Mesothelial cell of epicardium (in vitro differentiated cells): ENCODE measurements around the gene GRP. TPM values are rescaled to one million over a fixed set of nuclear protein-coding genes. Genes with fewer than 3 reads are reported as not detected.

Experiments used
- DNase-seq, 2 experiments: peaks; one replicate each; pipeline ENCODE4 v3.0.0; 2021; ENCODE audit warnings: low spot score in 2 of 2; ENCODE audit not compliant: unreplicated experiment in 2 of 2
- H3K27ac Mint-ChIP-seq: 2 replicates; pipeline ENCODE4 v1.8.0; 2021; ENCODE audit warnings: mixed read lengths
- H3K27me3 Mint-ChIP-seq: 2 replicates; pipeline ENCODE4 v1.8.0; 2021; ENCODE audit warnings: low read depth, mixed read lengths
- H3K36me3 Mint-ChIP-seq: 2 replicates; pipeline ENCODE4 v1.8.0; 2021; ENCODE audit warnings: mixed read lengths
- H3K4me1 Mint-ChIP-seq: 2 replicates; pipeline ENCODE4 v1.8.0; 2021; ENCODE audit warnings: mixed read lengths
- H3K4me3 Mint-ChIP-seq: 2 replicates; pipeline ENCODE4 v1.8.0; 2021; ENCODE audit warnings: mild to moderate bottlenecking, moderate library complexity, mixed read lengths
- H3K9me3 Mint-ChIP-seq: 2 replicates; pipeline ENCODE4 v1.8.0; 2021; ENCODE audit warnings: mixed read lengths
- total RNA-seq: library from RNA; stranded (reverse); gene quantifications from 3 replicates; pipeline ENCODE4 v1.2.1, GENCODE V29; 2021
- TF ChIP-seq, protein P1 (sequence below): fragments of 200-600 bp; sonication (generic); IDR thresholded peaks from one replicate; pipeline ENCODE4 v1.5.0; 2021; ENCODE audit warnings: antibody characterized with exemption; ENCODE audit not compliant: unreplicated experiment

GRP gene
- not detected in 3 replicates for total RNA-seq

DNA sequence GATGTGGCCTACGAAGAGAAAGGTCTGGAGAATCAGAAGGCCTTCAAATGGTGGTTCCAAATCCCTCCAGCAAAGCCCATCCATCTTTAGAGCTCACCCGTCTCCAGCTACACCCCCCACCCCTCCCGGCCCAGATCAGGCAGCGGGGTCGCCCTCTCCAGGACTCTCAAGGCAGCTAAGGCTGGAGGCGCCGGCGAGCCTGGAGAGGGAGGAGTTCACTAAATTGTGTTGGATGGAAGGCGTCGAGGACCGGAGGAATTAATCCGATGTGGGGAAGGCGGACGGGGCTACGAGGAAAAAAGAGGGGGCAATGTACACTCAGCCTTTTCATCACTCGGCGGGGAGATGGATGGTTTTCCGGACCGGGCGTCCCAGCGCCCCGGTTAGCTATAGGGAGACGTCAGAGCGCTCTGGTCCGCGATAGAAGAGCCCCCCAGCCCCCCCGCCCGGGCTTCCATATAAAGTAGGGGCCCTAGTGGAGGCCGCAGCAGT, at the start of gene GRP:
Gene GRP, plus strand, starts transcription at position 487 of the 492 bp plus-strand sequence. CDS start 108 bp downstream, outside the sequence.
- H3K36me3 Mint-ChIP-seq: no peaks in the 10 kb centered on the region
- H3K27ac Mint-ChIP-seq: no peak within 1 kb of the TSS
- H3K4me1 Mint-ChIP-seq: peaks cover 14% of the 10 kb centered on the region
- peaks cover 99% of the 10 kb centered on the region for H3K27me3 Mint-ChIP-seq
- TF ChIP-seq, protein P1, sequence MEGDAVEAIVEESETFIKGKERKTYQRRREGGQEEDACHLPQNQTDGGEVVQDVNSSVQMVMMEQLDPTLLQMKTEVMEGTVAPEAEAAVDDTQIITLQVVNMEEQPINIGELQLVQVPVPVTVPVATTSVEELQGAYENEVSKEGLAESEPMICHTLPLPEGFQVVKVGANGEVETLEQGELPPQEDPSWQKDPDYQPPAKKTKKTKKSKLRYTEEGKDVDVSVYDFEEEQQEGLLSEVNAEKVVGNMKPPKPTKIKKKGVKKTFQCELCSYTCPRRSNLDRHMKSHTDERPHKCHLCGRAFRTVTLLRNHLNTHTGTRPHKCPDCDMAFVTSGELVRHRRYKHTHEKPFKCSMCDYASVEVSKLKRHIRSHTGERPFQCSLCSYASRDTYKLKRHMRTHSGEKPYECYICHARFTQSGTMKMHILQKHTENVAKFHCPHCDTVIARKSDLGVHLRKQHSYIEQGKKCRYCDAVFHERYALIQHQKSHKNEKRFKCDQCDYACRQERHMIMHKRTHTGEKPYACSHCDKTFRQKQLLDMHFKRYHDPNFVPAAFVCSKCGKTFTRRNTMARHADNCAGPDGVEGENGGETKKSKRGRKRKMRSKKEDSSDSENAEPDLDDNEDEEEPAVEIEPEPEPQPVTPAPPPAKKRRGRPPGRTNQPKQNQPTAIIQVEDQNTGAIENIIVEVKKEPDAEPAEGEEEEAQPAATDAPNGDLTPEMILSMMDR: no peak
- peak within 1 kb of the TSS; percentile 40 for H3K4me3 Mint-ChIP-seq
- no peaks in the 10 kb centered on the region for H3K9me3 Mint-ChIP-seq
- DNase-seq: no peak

DNA sequence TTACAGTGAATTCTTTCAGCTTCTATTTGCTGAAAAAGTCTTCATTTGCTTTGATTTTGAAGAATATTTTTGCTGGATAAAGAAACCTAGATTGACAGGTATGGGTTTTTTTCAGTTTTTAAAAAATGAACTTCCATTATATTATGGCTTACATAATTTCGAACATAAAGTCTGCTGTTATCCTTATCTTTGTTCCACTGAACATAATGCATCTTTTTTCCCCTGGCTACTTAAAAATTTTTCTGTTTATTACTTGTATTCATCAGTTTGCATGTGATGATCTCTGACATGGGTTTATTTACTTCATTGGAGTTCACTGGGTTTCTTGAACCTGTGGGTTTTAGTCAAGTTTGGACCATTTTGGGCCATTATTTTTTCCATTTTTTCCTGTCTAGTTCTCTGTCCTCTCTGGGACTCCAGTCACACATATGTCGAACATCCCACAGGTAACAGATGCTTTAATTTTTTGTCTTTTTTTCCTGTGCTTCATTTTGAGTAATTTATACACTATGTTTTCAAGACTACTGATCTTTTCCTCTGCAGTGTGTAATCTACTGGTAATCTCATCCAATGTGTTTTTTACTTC, 47.2 kb upstream of the GRP start:
- Mint-ChIP-seq H3K4me1 (no peaks in the 10 kb centered on the region), H3K4me3 (no peak overlapping the region), H3K9me3 (peaks cover 53% of the 10 kb centered on the region), H3K36me3 (peaks cover 6% of the 10 kb centered on the region), H3K27ac (no peak overlapping the region), H3K27me3 (peaks cover 12% of the 10 kb centered on the region)
- TF ChIP-seq, protein P1: no peak
- no peak for DNase-seq

DNA sequence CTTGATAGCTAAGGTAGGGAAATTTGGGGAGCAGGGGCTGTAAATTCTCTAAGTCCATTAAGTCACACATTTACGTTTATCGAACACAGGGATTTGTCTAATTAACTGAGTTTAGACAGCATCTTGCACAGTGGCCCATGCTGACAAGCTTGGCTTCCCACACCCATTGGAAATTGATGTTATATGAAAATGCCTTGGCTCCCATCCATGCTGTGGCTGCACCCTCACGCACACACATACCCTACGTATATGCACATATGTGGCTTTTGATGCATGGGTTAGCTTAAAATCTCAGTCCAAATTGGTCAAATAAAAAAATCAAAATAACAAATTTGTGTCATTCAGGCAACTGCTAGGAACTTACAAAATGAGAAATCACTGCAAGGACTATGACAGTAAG, 42.5 kb upstream of the GRP start:
- no peak overlapping the region for H3K27ac Mint-ChIP-seq
- H3K4me3 Mint-ChIP-seq: no peak overlapping the region
- peaks cover 4% of the 10 kb centered on the region for H3K36me3 Mint-ChIP-seq
- peaks cover 30% of the 10 kb centered on the region for H3K9me3 Mint-ChIP-seq
- peaks cover 13% of the 10 kb centered on the region for H3K27me3 Mint-ChIP-seq
- TF ChIP-seq, protein P1: no peak
- no peak for DNase-seq
- H3K4me1 Mint-ChIP-seq: peaks cover 9% of the 10 kb centered on the region

DNA sequence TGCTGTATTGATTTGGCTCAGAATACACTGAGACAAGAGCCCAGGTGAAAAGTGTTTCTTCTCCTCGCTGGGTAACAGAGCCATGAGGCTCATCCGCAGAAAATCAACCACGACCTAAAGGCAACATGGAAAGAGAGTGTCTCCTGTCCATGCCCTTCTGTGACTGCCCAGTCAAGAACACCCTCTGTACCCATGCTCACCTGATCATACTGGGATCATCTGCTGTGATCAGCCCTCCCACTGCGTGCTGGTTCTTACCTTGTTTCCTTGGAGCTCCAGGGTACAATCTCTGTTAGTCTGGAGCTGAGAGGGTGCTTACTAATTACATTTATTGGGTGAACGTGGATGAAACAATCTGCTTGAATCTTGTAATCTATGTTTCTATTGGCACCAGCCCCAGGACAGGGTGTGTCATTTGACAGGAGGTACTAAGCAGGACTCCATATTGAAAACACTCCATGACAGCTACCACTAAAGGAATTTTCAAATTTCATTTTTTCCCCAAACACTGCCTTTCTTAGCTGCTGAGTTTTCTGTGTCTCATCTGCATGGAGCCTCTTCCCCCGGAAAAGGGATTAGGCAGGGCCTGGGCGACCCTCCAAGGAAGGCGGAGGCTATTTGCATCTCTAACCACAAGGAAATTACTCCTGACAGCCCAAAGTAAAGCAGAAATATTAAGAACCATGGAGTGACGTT, 39.7 kb upstream of the GRP start:
- Mint-ChIP-seq H3K36me3 (no peaks in the 10 kb centered on the region), H3K4me3 (no peak overlapping the region), H3K27ac (no peak overlapping the region), H3K4me1 (peaks cover 9% of the 10 kb centered on the region), H3K27me3 (peaks cover 27% of the 10 kb centered on the region), H3K9me3 (peaks cover 1% of the 10 kb centered on the region)
- peak in 1 of 2 experiments; percentile 42 for DNase-seq
- TF ChIP-seq, protein P1: no peak

DNA sequence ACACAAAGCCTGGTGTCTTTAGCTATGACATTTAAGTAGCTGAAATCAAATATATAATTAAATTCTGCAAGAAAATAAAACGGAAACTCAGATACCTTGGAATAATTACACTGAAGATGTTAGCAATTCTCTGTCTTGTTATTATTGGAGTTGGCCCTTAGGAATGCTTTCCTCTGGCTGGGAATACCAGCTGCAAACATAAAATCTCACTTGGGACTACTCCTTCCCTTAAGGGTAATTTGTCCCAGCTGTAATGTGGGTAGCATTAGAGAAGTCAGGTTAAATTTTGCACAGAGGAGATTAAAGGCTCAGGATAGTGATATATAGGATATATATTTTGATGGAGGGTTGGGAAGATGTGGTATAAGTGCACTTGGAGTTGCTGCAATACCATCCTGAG, 37.3 kb upstream of the GRP start:
- no peaks in the 10 kb centered on the region for H3K36me3 Mint-ChIP-seq
- TF ChIP-seq, protein P1: no peak
- H3K9me3 Mint-ChIP-seq: no peaks in the 10 kb centered on the region
- no peak for DNase-seq
- peaks cover 9% of the 10 kb centered on the region for H3K4me1 Mint-ChIP-seq
- H3K4me3 Mint-ChIP-seq: no peak overlapping the region
- H3K27me3 Mint-ChIP-seq: peaks cover 24% of the 10 kb centered on the region
- H3K27ac Mint-ChIP-seq: no peak overlapping the region
